GM21619 (cell line): Measurements from ENCODE around the gene NECTIN2.
"Not testable (repeated sequence)": the region's sequence is repeated elsewhere in the genome, so short reads cannot be mapped to it uniquely, and the experiment has no call there.

Experiments used
- ATAC-seq: cut with Tn5 transposase; IDR thresholded peaks from one replicate; pipeline ENCODE4 v1.9.1; 2021; ENCODE audit not compliant: unreplicated experiment

Gene NECTIN2

DNA sequence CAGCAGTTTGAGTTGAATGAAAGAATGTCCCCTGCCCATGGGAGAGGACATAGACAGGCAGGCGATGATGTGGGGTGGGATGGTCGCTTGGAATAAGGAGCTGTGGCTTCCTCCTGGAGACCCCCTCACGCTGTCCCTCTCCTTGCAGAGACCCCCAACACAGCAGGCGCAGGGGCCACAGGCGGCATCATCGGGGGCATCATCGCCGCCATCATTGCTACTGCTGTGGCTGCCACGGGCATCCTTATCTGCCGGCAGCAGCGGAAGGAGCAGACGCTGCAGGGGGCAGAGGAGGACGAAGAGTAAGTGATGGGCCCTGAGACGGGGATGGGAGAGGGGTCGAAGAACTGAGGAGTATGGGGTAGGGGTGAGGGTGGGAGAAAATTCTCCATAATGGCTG, 36.0 kb downstream of the NECTIN2 start:
- ATAC-seq: no peak

DNA sequence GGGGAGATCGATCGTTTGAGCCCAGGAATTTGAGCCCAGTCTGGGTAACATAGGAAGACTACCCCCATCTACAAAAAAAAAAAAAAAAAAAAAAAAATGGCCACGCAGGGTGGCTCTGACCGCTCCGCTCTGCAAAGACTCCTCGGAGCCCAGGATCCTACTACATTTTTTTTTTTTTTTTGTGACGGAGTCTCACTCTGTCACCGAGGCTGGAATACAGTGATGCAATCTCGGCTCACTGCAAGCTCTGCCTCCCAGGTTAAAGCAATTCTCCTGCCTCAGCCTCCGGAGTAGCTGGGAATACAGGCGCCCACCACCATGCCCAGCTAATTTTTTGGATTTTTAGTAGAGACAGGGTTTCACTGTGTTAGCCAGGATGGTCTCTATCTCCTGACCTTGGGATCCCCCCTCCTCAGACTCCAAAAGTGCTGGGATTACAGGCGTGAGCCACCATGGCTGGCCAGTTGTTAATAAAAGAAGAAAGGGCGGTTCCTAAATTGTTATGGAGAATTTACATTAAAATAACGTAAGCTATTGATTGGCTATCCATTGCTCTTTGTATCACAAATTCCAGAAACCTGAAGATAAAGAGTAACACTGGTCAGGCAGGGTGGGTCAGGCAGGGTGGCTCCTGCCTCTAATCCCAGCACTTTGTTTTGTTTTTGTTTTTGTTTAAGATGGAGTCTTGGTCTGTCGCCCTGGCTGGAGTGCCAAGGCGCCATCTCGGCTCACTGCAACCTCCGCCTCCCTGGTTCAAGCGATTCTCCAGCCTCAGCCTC, 36.7 kb downstream of the NECTIN2 start:
- not testable (repeated sequence) for ATAC-seq

DNA sequence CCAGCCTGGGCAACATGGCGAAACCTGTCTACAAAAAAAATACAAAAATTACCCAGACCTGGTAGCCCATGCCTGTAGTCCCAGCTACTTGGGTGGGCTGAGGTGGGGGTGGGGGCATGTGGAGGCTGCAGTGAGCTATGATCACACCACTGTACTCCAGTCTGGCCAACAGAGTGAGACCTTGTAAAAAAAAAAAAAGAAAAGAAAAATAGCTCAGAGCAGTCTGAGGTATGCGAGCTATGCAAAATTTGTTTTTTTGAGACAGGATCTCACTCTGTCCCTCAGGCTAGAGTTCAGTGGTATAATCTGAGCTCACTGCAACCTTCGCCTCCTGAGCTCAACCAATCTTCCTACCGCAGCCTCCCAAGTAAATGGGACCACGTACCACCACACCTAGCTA, 37.8 kb downstream of the NECTIN2 start:
- ATAC-seq: no peak

DNA sequence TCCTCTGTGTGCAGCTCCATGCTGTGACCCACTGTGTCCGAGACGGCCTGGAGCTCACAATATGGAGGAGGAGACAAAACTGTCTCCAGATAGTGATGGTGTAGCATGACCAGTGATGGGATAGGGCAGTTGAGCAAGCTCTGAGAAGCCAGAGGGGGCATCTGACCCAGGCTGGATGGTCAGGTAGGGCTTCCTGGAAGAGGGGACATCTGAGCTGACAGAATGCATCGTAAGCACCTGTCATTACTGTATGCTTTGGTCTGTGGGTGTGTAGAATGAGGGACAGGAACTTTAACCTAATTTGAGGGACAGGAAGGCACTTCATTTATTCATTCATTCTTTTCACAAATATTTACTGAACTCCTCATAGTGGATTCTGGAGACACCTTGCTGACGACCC, 38.5 kb downstream of the NECTIN2 start:
- no peak for ATAC-seq

DNA sequence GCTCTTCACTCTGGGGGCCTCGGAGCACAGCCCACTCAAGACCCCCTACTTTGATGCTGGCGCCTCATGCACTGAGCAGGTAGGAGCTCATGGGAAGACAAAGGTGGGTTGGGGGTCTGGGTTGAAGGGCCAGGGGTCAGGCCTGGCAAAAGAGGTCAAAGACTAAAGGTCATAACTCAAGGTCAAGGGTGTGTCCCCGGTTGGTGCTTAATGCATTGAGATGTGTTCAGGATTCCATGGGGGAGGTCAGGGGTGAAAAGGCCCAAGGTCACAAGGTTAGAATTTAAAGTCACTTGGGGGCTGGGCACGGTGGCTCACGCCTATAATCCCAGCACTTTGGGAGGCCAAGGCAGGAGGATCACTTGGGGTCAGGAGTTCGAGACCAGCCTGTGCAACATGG, 40.0 kb downstream of the NECTIN2 start:
- no peak for ATAC-seq

DNA sequence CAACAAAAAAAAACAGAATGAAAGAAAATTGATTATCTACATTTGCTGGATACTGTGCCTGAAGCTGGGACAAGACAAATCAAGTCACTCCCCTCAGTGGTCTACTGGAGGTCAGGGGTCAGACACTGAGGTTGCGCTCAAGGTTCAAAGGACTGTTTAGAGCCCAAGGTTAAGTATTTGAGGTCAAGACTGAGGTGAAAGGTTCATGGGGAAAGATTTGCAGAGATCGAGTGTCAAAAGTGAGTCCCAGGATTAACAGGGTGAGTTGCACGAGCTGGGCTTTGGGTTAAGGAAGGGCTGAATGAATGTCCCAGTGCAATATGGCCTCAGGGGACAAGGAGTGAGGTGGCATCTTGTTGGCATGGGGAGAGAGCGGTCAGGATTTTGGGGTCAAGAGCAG, 41.6 kb downstream of the NECTIN2 start:
- ATAC-seq: no peak

DNA sequence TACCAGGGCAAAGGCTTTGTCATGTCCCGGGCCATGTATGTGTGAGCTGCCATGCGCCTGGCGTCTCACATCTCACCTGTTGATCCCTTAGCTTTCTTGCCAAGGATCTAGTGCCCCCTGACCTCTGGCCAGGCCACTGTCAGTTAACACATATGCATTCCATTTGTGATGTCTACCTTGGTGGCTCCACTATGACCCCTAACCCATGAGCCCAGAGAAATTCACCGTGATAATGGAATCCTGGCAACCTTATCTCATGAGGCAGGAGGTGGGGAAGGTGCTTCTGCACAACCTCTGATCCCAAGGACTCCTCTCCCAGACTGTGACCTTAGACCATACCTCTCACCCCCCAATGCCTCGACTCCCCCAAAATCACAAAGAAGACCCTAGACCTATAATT, 42.2 kb downstream of the NECTIN2 start:
- ATAC-seq: not testable (repeated sequence)

DNA sequence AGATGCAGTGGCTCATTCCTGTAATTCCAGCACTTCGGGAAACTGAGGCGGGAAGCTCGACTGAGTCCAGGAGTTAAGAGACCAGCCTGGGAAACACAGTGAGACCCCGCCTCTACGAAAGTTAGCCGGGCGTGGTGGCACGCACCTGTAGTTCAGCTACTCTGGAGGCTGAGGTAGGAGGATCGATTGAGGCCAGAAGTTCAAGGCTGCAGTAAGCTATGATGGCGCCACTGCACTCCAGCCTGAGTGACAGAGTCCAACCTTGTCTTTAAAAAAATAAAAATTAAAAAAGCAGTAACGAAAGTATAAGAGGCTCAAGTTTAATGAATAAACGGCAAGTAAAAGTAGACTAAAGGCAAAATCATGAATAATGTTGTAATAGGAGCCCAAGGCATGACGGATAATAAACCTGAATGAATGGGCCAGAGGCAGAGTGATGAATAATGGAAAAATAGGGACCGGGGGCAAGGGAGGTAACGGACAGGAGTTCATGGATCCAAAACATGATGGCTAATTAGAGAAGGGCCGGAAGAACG, 43.8 kb downstream of the NECTIN2 start:
- ATAC-seq: no peak

DNA sequence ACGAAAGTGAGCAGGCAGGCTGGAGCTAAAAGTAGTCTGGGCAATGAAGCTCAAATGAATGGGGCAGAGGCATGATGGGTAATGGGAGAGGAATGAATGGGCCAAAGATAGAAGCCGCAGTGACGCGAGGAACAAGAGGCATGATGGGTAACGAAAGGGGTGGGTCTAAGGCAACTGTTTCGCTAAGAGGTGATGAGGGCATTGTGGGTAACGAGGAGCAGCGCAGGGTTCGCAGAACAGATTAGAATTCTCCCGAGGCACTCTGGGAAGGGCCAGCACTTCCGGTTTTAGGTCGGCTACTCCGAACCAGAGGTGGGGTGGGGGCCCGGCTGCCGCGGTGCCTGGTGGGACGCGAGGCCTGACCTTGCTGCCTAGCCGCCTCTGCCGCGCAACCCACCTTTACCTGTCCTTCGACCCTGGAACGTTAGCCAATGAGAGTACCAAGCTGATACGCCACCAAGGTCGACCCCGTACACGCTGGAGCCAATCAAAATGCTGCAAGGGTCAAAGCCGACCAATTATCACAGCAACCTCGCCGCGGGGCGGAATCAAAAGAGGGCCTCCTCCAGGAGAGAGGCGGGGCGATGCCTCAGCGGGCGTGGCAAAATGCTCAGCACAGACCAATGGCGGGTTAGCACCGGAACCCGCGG, 44.4 kb downstream of the NECTIN2 start:
- ATAC-seq: peak; percentile 80

DNA sequence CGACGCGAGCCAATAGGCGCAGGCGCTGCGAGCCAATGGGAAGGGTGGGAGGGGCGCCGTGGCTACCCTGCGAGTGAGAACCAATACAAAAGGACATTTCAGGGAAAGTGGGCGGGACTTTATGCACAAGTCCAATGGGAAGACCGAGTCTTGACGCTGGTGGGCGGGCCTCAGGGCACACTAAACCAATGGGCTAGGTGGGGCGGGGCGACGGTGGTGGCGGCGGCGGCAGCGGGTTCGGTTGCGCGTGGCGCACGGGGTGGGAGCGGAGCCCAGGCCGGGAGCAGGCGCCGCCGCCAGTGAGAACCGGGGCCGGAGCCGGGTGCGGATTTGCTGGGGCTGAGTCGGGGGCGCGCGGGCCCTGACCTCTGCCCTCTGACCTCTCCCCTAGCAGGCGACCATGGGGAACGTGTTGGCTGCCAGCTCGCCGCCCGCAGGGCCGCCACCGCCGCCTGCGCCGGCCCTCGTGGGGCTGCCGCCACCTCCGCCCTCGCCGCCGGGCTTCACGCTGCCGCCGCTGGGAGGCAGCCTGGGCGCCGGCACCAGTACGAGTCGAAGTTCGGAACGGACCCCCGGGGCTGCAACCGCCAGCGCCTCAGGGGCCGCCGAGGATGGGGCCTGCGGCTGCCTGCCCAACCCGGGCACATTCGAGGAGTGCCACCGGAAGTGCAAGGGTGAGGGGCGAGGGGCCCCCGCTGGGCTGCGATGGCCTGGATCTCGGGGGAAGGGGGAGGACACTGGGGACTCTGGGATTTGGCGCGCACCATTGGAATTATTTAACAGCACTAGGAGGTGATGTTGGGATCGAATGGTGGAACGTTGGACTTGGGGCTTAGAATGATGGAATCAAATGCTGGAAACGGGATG, 45.2 kb downstream of the NECTIN2 start, which contains the start of gene TOMM40:
Gene TOMM40 (plus strand): TSS at position 239 of the 867 bp plus-strand sequence. CDS start 162 bp downstream, at position 401.
- peak; percentile 52 for ATAC-seq

DNA sequence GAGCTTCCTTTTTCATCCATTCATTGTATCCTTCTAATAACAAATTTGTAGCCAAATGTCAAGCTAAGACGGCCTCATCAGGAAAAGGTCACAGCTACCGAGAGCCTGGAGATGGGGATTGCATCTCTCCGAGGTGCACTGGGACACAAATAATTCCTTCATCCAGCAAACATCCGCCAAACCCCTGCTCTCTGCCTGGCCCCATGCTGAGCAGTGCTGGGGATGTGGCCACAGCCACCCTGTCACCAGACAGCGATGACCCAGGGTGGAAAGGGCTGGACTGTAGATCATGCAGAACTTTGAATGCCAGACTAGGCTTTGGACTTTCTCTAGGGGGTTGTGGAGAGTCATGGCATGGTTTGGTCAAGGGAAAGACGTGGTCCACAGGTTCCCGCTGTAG, 46.8 kb downstream of the NECTIN2 start:
- ATAC-seq: no peak

DNA sequence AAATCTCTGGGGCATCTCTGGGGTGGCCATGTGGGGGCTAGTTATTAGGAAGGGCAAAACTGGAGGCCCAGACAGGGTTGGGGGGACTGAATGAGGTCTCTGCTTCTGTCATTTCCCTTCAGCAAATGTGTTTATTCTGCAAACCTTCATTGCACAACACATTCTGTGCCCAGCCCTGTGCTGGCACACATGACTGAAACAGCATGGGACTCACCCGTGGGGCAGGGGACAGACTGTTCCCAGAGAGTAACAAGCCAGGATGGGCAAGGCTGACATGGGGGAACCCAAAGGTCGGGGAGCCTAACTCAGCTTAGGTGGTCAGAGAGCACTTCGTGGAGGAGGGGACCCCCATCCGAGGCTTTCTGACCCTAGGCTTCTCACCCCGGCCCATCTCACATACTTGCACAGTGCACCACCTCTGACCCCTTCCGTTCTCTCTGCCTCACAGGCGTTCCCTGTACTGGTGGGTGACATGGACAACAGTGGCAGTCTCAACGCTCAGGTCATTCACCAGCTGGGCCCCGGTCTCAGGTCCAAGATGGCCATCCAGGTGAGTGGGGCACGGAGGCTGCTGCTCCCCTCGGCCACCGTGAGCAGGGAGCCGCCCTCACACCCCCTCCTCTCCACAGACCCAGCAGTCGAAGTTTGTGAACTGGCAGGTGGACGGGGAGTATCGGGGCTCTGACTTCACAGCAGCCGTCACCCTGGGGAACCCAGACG, 47.4 kb downstream of the NECTIN2 start:
- ATAC-seq: no peak

DNA sequence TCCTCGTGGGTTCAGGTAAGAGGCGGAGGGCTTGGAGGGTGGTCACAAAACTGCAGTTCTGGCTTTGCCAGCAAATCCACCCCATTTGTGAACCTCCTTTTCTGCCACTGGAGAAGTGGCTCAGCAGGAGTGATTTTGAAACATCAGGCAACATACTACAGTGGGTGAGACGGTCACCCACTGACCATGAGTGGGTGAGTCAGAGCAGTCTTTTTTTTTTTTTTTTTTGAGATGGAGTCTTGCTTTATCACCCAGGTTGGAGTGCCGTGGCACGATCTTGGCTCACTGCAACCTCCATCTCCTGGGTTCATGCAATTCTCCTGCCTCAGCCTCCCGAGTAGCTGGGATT, 47.9 kb downstream of the NECTIN2 start:
- no peak for ATAC-seq

DNA sequence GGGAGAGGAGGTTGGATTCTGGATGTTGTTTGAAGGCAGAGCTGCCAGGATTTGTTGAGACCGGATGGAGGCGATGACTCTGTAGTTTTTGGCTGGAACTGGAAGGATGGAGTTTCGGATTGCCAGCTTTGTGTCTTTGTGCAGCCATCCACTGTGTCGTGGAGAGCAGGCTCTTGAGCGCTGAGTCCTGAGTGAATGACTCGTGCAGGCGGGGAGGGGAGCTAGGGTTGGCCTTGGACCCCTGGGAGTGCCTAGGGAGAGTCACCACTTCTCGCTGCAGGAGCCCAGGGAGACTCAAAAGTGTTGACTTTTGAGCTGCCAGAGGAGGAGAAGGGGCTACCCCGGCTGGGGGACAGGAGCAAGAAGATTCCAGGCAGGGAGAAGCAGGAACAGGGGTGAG, 48.8 kb downstream of the NECTIN2 start:
- no peak for ATAC-seq

DNA sequence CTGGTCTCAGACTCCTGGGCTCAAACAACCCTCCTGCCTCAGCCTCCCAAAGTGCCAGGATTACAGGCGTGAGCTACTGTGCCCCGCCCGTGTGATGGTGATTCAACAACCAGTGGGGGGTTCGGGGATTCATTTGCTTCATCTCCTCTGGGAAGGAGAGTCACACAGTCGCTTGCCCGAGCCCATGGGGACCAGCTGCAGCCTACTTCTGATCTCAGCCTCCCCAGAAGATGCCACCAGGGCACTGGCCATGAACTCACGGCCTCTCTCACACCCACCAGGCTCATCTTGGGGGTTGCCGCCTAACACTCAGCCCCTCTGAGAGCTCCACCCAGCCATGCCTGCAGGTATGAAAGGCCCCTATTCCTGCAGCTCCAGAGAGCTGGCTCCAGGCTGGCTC, 51.7 kb downstream of the NECTIN2 start:
- no peak for ATAC-seq

DNA sequence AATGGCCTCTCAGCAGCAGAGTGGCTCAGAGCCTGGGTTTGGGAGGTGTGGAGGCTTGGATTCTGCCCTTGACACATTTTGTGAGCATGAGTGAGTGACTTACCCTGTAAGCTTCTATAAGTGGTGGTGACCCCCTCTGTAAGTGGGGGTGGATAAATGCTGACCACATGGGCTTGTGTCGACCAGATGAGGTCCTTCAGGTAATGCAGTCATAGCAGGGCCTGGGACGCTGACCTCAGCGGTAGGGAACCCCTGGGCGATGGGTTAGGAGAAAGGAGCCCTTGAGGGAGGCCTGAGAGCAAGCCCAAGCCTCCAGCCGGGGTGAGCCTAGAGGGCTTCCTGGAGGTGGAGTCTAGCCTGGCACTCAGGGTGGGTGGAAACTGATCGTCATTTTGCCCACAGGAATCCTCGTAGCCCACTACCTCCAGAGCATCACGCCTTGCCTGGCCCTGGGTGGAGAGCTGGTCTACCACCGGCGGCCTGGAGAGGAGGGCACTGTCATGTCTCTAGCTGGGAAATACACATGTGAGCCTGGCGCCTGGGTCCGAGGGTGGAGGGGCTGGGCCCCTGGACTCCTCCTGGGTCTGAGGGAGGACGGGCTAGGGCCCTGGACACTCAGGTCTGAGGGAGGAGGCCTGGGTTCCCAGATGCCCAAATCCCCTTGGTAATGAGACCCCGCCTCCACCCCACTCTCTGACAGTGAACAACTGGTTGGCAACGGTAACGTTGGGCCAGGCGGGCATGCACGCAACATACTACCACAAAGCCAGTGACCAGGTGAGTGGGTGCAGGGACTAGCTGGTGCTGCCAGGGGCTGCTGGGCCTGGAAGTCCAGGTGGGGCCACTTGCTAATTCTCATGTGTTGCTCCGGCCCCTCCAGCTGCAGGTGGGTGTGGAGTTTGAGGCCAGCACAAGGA, 54.5 kb downstream of the NECTIN2 start:
- ATAC-seq: no peak

DNA sequence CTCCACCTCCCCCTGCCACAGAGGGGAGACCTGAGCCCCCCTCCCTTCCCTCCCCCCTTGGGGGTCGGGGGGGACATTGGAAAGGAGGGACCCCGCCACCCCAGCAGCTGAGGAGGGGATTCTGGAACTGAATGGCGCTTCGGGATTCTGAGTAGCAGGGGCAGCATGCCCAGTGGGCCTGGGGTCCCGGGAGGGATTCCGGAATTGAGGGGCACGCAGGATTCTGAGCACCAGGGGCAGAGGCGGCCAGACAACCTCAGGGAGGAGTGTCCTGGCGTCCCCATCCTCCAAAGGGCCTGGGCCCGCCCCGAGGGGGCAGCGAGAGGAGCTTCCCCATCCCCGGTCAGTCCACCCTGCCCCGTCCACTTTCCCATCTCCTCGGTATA, 57.1 kb downstream of the NECTIN2 start:
- ATAC-seq: no peak

DNA sequence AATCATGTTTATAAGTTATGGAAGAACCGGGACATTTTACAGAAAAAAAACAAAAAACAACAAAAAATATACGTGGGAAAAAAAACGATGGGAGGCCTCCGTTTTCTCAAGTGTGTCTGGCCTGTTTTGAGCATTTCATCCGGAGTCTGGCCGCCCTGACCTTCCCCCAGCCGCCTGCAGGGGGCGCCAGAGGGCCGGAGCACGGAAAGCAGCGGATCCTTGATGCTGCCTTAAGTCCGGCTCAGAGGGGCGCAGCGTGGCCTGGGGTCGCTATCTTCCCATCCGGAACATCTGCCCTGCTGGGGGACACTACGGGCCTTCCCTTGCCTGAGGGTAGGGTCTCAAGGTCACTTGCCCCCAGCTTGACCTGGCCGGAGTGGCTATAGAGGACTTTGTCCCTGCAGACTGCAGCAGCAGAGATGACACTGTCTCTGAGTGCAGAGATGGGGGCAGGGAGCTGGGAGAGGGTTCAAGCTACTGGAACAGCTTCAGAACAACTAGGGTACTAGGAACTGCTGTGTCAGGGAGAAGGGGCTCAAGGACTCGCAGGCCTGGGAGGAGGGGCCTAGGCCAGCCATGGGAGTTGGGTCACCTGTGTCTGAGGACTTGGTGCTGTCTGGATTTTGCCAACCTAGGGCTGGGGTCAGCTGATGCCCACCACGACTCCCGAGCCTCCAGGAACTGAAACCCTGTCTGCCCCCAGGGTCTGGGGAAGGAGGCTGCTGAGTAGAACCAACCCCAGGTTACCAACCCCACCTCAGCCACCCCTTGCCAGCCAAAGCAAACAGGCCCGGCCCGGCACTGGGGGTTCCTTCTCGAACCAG, 57.7 kb downstream of the NECTIN2 start:
- no peak for ATAC-seq

DNA sequence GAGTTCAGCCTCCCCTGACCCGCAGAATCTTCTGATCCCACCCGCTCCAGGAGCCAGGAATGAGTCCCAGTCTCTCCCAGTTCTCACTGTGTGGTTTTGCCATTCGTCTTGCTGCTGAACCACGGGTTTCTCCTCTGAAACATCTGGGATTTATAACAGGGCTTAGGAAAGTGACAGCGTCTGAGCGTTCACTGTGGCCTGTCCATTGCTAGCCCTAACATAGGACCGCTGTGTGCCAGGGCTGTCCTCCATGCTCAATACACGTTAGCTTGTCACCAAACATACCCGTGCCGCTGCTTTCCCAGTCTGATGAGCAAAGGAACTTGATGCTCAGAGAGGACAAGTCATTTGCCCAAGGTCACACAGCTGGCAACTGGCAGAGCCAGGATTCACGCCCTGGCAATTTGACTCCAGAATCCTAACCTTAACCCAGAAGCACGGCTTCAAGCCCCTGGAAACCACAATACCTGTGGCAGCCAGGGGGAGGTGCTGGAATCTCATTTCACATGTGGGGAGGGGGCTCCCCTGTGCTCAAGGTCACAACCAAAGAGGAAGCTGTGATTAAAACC, 58.4 kb downstream of the NECTIN2 start:
- no peak for ATAC-seq
